DOHH2 (cell line): ENCODE results near the gene IDNK.
A peak's percentile ranks its signal among the peaks of the same experiment; 100 is the strongest.

ENCODE experiments used
- H3F3A ChIP-seq: fragments of 200-600 bp; sonication (generic), shearing (Covaris generic); 2 replicates; pipeline ENCODE4 v1.6.0; 2016; ENCODE audit warnings: antibody characterized with exemption, mild to moderate bottlenecking; ENCODE audit not compliant: control insufficient read depth, insufficient read depth
- H3K27ac ChIP-seq: fragments of 200-600 bp; sonication (generic); 2 replicates; pipeline ENCODE4 v1.5.1; 2014; ENCODE audit warnings: low read depth, mild to moderate bottlenecking, low read length, moderate library complexity
- H3K27me3 ChIP-seq: fragments of 200-600 bp; sonication (generic); 2 replicates; pipeline ENCODE4 v1.6.1; 2014; ENCODE audit warnings: mild to moderate bottlenecking, low read length, mixed read lengths; ENCODE audit not compliant: control insufficient read depth
- H3K36me3 ChIP-seq: fragments of 200-600 bp; sonication (generic); 2 replicates; pipeline ENCODE4 v1.6.1; 2014; ENCODE audit warnings: mild to moderate bottlenecking, low read length, moderate library complexity, mixed read lengths; ENCODE audit not compliant: control insufficient read depth
- H3K4me1 ChIP-seq: fragments of 200-600 bp; sonication (generic); 2 replicates; pipeline ENCODE4 v1.6.1; 2014; ENCODE audit warnings: mild to moderate bottlenecking, low read length, mixed read lengths; ENCODE audit not compliant: control insufficient read depth
- H3K4me2 ChIP-seq: fragments of 200-600 bp; sonication (generic); 2 replicates; pipeline ENCODE4 v1.6.0; 2014; ENCODE audit warnings: mild to moderate bottlenecking, low read length, moderate library complexity
- H3K4me3 ChIP-seq: fragments of 200-600 bp; sonication (generic); 2 replicates; pipeline ENCODE4 v1.5.1; 2014; ENCODE audit warnings: mild to moderate bottlenecking, low read length, mixed read lengths
- H3K79me2 ChIP-seq: fragments of 200-600 bp; sonication (generic); 2 replicates; pipeline ENCODE4 v1.6.1; 2014; ENCODE audit warnings: mild to moderate bottlenecking, low read length, mixed read lengths; ENCODE audit not compliant: control insufficient read depth
- H3K9me2 ChIP-seq: fragments of 200-600 bp; sonication (generic); replicated peaks from 2 replicates; pipeline ENCODE4 v1.6.1; 2014; ENCODE audit warnings: mild to moderate bottlenecking, low read length, mixed read lengths; ENCODE audit not compliant: control insufficient read depth
- H3K9me3 ChIP-seq: fragments of 200-600 bp; sonication (generic); 2 replicates; pipeline ENCODE4 v1.6.1; 2014; ENCODE audit warnings: antibody characterized with exemption, low read length, mixed read lengths; ENCODE audit not compliant: control insufficient read depth, insufficient read depth
- H4K20me1 ChIP-seq: fragments of 200-600 bp; sonication (generic); 2 replicates; pipeline ENCODE4 v1.6.0; 2014; ENCODE audit warnings: low read depth, mild to moderate bottlenecking, antibody characterized with exemption, low read length, moderate library complexity; ENCODE audit not compliant: control insufficient read depth, insufficient read depth
- EZH2phosphoT487 ChIP-seq: fragments of 200-600 bp; sonication (generic); IDR thresholded peaks from 2 replicates; pipeline ENCODE4 v1.6.1; 2017; ENCODE audit warnings: borderline replicate concordance, mild to moderate bottlenecking, antibody characterized with exemption, low read length, moderate library complexity, mixed read lengths
- TF ChIP-seq, protein P1 (sequence below): fragments of 200-600 bp; sonication (generic); IDR thresholded peaks from one replicate; pipeline ENCODE4 v1.5.1; 2014; ENCODE audit warnings: antibody characterized with exemption, mild to moderate bottlenecking, low read depth, low read length; ENCODE audit not compliant: poor library complexity, severe bottlenecking

The IDNK gene

DNA sequence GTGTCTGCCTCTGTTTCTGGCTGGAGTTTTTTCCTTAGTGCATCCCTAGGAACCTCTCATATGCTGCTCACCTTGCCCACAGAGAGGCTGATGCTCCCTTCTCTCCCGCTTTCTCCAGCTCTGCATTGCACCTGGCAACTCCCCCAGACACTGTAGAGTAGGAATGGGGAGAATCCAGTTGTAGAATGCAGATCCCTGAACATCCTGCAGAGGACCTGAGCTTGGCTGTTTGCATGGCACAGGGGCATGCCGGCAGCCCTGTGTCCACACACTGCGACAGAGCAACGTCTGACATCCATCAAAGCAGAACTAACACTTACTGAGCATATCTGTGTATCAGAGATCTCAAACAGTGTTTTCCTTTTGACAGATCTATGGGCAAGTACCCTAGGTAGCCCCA, 19.9 kb downstream of the IDNK start:
- no peaks in the 10 kb centered on the region for H3K9me3 ChIP-seq
- no peaks in the 10 kb centered on the region for H4K20me1 ChIP-seq
- H3K4me1 ChIP-seq: no peaks in the 10 kb centered on the region
- no peak overlapping the region for H3K4me3 ChIP-seq
- H3K36me3 ChIP-seq: no peaks in the 10 kb centered on the region
- H3K27ac ChIP-seq: no peak overlapping the region
- H3K9me2 ChIP-seq: no peaks in the 10 kb centered on the region
- no peaks in the 10 kb centered on the region for H3K79me2 ChIP-seq
- H3K27me3 ChIP-seq: no peaks in the 10 kb centered on the region
- no peaks in the 10 kb centered on the region for H3F3A ChIP-seq
- TF ChIP-seq EZH2phosphoT487: no peak
- TF ChIP-seq, protein P1, sequence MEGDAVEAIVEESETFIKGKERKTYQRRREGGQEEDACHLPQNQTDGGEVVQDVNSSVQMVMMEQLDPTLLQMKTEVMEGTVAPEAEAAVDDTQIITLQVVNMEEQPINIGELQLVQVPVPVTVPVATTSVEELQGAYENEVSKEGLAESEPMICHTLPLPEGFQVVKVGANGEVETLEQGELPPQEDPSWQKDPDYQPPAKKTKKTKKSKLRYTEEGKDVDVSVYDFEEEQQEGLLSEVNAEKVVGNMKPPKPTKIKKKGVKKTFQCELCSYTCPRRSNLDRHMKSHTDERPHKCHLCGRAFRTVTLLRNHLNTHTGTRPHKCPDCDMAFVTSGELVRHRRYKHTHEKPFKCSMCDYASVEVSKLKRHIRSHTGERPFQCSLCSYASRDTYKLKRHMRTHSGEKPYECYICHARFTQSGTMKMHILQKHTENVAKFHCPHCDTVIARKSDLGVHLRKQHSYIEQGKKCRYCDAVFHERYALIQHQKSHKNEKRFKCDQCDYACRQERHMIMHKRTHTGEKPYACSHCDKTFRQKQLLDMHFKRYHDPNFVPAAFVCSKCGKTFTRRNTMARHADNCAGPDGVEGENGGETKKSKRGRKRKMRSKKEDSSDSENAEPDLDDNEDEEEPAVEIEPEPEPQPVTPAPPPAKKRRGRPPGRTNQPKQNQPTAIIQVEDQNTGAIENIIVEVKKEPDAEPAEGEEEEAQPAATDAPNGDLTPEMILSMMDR: no peak
- H3K4me2 ChIP-seq: no peak overlapping the region

DNA sequence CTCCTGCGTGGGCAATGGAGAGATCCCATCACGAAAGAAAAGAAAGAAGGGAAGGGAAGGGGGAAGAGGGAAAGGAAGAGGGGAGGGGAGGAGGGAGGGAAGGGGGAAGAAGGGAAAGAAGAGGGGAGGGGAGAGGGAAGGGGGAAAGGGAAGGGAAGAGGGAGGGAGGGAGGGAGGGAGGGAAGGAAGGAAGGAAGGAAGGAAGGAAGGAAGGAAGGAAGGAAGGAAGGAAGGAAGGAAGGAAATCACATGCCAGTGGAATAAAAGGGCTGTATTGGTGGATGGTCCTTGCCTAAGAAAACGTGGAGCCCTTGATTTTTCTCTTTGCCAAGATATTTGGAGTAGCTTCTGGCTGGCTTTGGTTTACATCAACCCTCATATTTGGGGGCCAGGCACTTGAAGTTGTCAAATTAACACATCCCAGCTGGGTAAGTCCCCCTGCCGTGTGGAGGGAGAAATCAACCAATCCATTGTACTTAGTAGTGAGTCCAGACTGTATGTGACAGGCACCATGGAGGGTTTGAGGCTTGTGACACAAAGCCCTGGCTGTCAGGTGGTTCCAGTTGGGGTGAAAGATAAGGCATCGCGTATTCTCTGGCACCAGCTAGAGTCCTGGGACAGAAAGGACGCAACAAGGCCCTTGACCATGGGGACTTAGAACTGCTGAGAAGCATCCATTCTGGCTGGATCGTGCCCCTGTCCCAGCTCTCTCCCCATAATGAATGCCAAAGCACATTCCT, 23.7 kb downstream of the IDNK start:
- Histone ChIP-seq H3K4me1 (no peaks in the 10 kb centered on the region; the same call in 1 of the 2 replicates), H3K79me2 (no peaks in the 10 kb centered on the region), H4K20me1 (no peaks in the 10 kb centered on the region), H3K4me2 (no peak overlapping the region), H3K27ac (no peak overlapping the region), H3K4me3 (no peak overlapping the region), H3K9me3 (no peaks in the 10 kb centered on the region), H3F3A (no peaks in the 10 kb centered on the region), H3K27me3 (no peaks in the 10 kb centered on the region), H3K36me3 (peaks cover 7% of the 10 kb centered on the region), H3K9me2 (no peaks in the 10 kb centered on the region)
- TF ChIP-seq, protein P1: no peak
- TF ChIP-seq EZH2phosphoT487: no peak

DNA sequence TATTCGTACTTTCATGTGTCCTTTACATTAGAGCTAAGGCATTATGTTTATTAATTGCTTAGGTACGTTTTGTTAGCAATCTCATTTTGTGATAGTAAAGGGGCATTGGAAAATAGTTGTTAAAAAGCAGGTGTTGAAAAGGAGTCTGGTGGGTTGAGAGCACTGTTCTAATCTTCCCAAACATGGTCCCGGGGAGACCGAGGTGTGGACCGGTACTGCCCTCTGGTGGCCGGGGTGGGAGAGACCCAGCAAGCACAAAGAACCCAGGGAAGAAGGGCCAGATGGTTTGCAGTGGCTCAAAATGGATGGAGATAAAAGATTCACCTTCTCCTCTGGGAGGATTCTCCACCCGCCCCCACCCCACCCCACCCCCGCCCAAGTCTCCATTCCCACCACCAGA, 26.1 kb downstream of the IDNK start:
- Histone ChIP-seq H3K9me3 (no peaks in the 10 kb centered on the region), H3K9me2 (no peaks in the 10 kb centered on the region), H4K20me1 (no peaks in the 10 kb centered on the region), H3F3A (no peaks in the 10 kb centered on the region), H3K4me3 (no peak overlapping the region), H3K4me1 (no peaks in the 10 kb centered on the region; the same call in 1 of the 2 replicates), H3K27me3 (no peaks in the 10 kb centered on the region), H3K36me3 (peaks cover 24% of the 10 kb centered on the region), H3K27ac (no peak overlapping the region), H3K79me2 (no peaks in the 10 kb centered on the region), H3K4me2 (no peak overlapping the region)
- TF ChIP-seq, protein P1: peak; percentile 73
- TF ChIP-seq EZH2phosphoT487: no peak
